Stimulated activated CD8-positive, alpha-beta memory T cell treated with anti-CD3 and anti-CD28 coated beads, Interleukin-4, amount 100 ng/mL, for 1 hour (primary cell): Measurements from ENCODE around the gene SLC25A29.
"Not testable (repeated sequence)": the region's sequence is repeated elsewhere in the genome, so short reads cannot be mapped to it uniquely, and the experiment has no call there.

Experiments used
- DNase-seq, 2 donors: peaks; one replicate each; pipeline ENCODE4 v3.0.0-alpha.2; 2020; ENCODE audit warnings: low read depth in 2 of 2, low spot score in 1 of 2

The SLC25A29 gene, protein sequence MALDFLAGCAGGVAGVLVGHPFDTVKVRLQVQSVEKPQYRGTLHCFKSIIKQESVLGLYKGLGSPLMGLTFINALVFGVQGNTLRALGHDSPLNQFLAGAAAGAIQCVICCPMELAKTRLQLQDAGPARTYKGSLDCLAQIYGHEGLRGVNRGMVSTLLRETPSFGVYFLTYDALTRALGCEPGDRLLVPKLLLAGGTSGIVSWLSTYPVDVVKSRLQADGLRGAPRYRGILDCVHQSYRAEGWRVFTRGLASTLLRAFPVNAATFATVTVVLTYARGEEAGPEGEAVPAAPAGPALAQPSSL

DNA sequence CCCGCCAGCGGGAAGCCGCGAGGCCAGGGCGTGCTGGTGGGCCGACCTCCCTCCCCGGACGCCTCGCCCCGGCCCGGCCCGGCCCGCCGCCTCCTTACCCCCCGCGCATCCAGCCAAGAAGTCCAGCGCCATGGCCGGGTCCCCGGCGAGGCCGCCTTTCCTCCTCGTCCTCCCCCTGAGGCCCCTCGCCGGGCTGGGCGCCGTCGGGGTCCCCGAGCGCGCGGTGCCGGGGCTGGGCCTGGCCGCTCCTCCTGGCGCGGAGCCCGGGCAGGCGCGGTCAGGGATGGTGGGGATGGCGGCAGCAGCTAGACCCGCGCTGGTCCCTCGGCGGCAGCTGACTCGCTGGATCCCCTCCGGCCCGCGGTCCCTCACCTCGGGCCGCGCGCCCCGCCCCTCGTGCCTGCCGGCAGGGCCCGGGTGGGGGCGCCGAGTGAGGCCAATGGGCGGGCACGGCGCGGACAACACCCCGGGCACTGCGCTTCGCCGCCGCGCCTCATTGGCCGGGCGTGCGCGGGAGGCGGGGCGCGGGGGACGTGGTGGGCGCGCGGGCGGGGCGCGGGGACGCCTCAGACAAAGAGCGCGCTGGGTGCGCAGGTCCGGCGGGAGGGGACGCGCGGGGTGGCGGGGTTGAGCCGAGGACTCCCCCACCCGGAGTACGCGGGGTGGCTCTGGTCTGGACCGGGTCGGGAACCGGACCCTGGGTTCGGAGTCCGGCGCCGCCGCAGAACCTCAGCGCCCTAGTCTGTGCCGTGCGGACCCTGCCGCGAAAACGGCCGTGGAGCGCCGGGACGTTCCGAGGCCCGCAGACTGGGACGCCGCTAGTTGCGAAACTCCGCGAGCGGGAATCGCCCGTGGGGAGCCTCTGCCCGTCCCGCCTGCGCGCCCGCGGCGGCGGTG lies at the start of gene SLC25A29:
Gene SLC25A29, minus strand, starts transcription at position 344 of the 897 bp plus-strand sequence. Its CDS starts 212 bp downstream, at position 132.
- DNase-seq, result peak; percentile 44 to 50

DNA sequence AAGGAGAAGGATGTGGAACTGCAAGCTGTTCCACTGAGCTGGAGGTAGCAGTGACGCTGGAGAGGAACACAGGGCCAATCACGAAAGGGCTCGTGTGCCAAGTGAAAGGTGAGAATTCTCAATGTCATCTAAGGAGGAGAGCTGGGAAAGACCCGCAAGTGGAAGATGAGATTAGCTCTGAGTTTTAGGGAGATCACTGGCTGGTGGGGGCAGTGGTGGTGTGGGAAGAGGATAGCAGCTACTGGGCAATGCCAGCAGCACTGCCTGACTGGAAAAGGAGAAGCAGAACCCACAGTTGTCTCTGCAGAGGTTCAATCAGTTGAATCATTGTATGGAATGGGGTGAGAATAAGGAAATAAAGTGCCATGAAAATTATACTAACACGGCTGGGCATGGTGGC lies 44.7 kb upstream of the SLC25A29 start:
- DNase-seq, result no peak

DNA sequence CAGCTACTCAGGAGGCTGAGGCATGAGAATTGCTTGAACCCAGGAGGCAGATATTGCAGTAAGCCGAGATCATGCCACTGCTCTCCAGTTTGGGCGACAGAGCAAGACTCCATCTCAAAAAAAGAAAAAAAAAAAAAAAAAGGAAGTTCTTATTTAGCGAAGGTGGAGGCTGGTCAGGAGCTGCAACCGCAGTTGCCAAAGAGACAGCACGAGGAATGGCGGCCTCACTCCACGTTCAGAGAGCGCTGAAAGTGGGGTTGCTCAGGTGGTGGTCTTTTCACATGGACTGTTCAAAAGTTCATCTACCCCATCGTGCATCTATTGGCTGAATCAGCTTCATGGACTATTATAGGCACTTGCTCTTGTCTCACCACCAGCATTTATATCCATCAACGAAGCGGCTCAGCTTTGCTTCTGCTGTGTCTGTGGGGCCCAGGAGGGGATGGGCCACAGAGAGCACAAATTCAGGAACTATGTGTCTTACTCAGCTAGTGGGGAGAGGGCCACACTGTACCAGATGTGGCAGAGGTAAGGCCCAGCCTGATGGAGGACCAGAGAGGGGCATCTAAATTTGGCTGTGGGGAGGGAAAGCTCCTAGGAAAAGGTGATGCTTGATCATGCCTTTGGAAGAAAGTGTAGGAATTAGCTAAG lies 44.2 kb upstream of the SLC25A29 start:
- no peak for DNase-seq

DNA sequence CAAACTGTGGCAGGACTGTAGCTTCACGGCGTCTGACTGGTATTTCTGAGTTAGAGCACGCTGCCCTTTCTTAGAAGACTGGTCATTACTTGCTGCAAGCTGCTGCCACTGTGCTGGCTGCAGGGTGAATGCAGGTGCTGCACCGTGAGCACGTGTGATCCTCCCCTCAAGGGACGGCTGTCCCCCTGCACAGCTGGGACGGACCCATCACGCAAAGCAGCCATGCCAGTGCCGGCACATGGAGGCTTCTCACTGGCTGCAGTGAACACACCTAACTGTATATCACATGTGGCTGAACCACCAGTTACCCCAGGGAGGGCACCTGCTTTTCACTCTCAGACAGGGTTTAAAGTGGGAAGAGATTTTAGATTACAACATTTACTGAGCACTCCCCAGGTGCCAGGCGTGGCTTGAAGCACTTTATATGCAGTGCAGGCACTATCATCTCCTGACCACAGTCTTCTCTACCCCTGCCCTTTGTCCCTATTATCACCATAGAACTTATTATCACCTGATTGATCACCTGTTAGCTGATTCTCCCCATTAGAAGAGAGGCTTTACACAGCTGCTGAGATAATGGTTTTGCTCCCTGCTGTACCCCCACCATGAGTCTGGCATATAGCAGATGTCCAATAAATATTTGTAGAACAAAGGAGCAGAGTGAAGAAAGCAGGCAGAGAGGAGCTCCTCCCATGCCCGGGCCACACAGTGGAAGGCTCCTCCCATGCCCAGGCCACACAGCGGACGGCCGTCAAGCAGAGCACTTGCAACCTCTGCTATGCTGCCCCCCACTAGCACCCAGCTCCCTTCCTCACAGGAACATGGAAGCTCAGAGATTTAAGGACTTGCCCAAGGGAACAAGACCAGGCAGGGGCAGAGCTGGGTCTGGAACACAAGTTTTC lies 42.8 kb upstream of the SLC25A29 start:
- DNase-seq, result no peak

DNA sequence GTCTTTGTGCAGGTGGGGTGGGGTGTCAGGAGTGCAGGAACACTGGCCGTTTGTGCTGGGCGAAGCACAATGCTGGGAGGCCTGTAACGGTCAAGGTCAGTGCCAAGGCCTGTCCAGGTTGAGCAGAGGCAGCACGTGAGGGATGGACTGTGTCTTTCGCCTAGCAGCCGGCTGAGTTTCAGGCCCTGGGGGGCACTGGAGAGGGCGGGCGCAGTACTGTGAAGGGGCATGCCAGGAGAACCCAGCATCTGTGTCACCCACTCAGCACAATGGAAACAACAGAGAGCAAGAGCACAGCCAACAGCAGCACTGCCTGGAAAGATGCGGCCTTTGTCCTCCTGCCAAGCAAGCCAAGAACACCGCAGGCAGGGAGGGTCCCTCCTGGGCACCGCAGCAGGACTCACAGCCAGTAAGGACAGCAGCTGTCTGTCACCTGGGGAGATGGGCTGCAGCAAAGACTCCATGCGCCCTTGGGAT lies 42.0 kb upstream of the SLC25A29 start:
- no peak for DNase-seq

DNA sequence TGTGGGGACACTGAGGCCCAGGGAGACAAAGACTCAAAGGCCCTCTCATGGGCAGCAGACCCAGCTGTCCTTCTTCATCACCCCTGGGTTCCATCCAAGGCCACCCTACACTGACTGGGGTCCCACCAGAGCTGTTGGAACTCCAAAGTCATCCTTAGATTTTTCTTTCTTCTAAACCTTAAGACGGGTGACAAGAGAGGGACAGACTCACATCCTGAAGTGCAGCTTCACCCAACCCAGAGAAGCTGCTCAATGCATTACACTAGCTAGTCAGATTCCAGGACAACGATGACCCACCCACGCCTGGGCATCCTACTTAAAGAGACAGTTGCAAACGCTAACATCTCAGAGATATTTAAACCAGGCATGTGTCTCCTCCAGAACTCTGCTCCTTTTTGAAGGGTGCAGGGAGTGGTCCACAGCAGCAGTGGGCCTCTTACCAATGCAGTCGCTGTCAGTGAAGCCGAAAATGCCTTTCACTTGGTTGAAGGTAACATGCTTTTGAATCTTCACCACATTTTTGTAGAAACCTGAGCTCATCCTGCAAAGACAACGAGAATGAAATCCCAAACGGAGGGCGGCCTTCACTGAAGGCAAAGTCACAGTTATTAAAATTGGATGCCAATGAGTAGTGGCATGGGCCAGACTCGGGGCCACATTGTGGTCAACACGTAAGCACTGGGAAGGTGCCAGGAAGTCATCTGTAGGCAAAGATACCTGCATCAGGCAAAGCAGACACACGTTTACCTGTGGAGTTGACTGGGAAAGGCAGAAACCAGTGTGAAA lies 40.3 kb upstream of the SLC25A29 start:
- no peak for DNase-seq

DNA sequence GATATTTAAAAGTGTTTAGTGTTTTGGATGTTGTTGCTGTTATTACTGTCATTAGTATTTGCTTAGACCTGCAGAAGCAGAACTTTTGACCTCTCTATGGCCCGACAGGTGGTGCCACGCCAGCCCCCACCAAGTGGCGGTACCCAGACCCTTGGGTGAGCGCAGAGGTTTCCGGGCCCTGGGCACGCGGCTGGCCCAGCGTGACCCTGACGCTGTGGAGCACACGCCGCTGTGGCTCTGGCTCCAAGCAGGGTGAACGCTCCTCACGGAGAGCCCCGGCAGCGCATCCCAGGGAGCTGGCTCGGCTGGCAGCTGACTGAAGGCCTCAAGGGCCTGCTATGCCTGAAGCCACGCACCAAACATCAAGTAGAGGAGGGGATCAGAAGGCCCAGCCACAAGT lies 39.5 kb upstream of the SLC25A29 start:
- DNase-seq, result no peak

DNA sequence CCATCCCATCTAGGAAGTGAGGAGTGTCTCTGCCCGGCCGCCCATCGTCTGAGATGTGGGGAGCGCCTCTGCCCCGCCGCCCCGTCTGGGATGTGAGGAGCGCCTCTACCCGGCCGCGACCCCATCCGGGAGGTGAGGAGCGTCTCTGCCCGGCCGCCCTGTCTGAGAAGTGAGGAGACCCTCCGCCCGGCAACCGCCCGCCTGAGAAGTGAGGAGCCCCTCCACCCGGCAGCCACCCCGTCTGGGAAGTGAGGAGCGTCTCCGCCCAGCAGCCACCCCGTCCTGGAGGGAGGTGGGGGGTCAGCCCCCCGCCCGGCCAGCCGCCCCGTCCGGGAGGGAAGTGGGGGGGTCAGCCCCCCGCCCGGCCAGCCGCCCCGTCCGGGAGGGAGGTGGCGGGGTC lies 38.4 kb upstream of the SLC25A29 start:
- DNase-seq, result not testable (repeated sequence)

DNA sequence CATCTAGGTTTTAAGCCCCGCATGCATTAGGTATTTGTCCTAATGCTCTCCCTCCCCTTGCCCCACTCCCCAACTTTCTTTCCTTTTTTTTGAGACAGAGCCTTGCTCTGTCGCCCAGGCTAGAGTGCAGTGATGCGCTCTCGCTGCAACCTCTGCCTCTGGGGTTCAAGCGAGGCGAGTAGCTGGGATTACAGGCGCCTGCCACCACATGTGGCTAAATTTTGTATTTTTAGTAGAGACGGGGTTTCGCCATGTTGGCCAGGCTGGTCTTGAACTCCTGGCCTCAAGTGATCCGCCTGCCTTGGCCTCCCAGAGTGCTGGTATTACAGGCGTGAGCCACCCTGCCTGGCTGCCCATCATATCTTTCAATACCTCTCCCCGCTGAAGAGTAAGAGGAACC lies 36.6 kb upstream of the SLC25A29 start:
- DNase-seq, result not testable (repeated sequence)

DNA sequence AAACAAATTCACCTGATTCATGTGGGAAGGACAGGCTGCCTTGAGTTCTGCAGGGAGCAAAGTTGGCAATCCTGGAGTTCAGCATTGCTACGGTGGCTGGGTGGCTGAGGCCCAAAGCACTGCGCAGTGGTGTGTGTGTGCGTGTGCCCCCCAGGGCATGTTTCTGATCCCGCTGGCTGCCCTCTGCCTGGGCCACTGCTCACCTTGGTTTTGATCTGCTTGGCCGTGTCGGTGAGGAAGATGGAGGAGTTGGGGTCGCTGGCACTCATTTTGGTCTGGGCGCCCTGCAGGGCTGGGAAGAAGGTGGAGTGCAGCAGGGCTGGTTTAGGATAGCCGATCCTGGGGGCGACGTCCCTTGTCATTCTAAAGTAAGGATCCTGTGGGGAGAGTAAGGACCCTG lies 36.0 kb upstream of the SLC25A29 start:
- no peak for DNase-seq

DNA sequence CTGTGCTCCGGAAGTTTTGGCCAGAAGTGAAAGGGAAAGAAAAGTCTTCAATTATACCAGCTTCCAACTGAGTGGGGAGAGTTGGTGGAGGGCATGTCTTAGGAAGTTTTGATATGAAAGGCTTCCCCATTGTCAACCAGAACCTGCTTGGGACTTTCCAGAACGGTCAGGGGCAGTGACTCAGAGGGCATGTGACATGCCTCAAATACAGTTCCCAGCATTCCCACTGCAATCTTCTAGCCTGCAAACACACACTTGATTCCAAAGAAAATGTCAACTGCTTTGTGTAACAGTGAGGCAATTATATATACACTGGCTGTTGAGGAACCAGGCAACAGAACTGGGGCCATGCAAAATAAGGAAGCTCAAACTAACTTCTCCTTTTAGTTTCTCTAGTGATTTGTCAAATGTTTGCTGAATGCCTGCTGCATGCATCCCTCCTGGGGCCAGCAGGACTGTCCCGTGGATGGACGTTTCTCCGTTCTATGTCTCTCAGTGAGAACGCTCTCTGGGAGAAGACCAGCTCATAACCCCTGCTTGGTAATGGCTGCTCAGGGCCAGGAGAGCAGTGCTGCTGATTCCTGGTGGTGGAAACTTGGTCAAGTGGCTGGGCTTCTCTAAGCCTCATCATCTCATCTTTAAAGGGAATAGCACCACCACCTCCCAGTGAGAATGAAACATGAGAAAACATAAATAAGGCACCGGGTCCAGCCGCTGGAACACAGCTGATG lies 35.2 kb upstream of the SLC25A29 start:
- DNase-seq, result no peak

DNA sequence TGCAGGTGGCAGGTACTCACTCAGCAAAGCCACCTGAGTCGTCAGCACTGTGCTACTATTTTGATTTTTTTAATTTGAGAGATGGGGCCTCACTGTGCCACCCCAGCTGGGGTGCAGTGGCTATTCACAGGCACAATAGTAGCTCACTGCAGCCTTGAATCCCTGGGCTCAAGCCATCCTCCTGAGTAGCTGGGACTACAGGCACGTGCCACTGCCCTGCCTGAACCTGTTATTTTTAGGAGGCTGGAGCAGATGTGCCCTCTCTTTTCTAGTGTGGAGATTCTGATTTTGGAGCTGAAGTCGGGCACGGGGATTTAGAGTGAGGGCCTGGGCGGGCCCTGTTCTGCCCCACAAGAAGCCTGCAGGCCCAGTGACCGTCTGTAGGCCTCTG lies 34.2 kb upstream of the SLC25A29 start:
- DNase-seq, result no peak

DNA sequence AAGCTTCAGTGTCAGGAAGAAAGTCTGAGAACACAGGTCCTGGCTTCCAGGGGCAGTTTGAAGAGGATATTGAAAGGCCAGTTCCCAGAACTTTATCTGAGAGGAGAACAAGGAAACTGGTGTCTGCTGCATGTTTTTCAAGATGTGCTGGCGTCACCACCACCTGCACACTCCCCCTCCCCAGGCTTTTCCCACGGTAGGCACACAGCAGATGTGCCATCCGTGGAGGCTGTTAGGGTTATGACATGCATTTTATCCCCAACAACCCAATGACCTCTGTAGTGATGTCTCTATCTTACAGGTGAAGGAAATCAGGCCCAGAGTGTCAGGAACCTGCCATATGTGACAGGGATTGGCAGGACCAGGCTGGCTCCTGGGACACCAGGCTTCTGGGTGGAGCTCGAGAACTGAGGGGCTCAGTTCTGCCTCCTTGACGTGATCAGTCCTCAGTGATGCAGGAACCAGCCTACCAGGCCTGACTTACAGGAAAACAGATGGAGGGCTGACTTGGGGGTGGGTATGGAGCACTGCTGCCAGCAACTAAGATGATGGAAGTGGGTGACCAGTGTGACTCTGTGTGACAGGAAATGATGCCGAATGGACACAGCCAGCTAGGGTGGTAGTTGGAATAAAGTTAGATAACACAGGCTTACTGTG lies 33.6 kb upstream of the SLC25A29 start:
- no peak for DNase-seq

DNA sequence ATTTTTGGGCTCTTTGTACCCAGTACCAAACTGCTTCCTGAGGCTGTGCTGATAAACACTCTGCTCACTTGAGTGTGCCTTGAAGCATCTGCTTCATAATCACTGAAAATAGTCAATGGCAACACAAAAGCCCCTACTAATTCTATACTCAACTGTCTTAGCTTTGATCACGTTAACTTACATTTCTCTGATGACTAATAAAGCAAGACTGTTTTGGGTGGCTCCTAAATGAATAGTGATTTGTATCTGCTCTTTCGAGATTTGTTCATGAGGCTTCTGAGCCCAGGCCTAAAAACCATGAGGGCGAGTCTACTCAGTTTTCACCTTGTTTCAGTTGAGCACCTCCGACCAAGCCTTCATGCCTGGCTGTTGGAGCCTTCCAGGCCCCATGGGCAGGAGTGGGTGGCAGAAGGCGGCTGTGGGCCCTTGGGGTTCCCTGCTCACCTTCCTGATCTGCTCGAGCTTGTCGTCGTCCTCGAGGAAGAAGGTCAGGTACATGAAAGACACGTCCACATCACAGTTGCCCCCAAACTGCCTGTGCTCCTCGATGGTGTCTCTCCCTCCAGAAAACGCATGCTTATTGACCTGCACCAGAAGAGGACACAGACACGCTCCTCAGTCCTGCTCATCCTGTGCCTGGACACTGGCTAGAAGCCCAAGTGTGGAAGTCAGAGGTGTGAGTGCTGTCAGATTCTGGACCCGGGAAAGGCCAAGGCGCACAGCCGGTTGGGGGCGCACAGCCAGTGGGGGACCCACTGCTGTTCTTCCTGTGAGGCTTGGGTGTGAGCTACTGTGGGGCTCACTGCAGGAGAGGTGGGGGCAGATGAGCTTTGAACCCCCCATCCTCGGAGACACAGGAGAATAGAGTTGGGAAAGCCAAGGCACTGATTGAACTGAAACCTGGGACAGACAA lies 30.6 kb upstream of the SLC25A29 start:
- DNase-seq, result no peak

DNA sequence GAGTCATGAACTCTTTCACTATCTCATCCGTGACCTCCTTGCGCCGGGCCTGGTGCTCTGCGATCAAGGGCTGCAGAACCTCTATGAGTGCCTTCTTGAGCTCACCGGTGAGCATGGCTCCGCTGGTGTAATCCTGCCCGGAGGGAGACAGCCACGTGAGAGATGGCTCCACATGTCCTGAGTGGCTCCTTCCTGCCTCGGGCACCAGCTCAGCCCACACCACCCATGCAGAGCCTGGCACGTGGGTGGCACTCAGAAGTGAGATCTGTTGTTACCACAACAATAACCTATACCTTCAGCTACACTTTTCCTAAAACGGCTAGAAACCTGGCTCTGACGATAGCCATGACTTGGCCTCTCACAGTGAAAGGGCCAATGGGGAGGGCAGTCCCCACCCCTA lies 28.7 kb upstream of the SLC25A29 start:
- DNase-seq, result no peak

DNA sequence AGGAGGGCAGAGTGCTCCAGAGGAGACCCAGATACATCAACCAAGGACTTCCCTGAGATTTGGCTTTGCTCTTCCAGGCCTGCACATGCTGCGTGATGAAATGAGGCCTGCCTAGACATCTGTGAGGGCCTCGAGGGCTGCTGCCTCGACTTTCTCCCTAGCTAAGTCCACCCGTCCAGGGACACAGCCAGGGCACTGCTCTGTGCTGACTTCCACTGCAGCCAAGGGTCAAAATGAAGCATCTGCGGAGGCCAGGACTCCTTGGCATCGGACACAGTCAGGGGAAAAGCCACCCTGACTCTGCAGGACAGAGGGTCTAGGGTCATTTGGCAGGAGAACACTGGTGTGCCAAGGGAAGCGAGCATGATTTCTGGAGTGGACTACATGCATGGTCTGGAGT lies 27.6 kb upstream of the SLC25A29 start:
- DNase-seq, result no peak

DNA sequence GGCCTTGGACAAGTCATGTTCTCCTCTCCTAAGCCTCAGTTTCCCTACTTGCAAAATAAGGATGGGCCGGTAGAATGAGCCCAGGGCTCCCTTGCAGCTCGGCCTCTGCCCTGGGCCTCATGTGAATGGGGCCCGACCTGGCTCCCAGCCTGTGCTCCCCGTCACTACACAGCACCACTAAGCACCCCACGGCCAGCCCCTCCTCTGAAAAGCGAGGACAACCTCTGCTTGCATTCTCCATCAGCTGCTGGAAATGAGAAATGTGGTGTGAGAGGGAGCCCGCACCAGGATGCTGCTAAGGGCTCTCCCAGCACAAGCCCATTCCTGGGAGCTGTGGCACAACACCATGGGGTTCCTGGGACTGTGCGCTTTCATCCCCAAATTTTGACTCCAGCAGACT lies 27.1 kb upstream of the SLC25A29 start:
- no peak for DNase-seq

DNA sequence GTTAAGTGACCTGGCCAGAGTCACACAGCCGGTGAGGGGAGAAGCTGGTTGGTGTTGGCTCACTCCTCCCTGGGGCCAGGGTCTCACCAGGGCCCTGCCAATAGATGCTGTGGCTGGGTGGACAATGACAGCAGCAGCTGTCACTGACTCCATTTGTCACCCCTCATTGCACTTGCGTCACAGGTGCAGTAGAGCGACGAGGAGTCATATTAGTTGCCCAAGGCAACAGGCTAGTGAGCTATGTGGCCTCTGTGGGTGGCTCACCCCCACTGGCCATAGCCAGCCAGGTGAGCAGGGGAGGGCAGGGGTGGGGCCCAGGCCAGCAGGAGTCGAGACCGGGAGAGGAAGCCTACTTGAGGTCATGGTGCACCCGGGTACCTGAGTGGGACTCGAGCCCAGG lies 26.6 kb upstream of the SLC25A29 start:
- no peak for DNase-seq
